ENCODE measurements around the gene AGAP3.
"Not testable (repeated sequence)": the region's sequence is repeated elsewhere in the genome, so short reads cannot be mapped to it uniquely, and the experiment has no call there.

AGAP3 gene

DNA sequence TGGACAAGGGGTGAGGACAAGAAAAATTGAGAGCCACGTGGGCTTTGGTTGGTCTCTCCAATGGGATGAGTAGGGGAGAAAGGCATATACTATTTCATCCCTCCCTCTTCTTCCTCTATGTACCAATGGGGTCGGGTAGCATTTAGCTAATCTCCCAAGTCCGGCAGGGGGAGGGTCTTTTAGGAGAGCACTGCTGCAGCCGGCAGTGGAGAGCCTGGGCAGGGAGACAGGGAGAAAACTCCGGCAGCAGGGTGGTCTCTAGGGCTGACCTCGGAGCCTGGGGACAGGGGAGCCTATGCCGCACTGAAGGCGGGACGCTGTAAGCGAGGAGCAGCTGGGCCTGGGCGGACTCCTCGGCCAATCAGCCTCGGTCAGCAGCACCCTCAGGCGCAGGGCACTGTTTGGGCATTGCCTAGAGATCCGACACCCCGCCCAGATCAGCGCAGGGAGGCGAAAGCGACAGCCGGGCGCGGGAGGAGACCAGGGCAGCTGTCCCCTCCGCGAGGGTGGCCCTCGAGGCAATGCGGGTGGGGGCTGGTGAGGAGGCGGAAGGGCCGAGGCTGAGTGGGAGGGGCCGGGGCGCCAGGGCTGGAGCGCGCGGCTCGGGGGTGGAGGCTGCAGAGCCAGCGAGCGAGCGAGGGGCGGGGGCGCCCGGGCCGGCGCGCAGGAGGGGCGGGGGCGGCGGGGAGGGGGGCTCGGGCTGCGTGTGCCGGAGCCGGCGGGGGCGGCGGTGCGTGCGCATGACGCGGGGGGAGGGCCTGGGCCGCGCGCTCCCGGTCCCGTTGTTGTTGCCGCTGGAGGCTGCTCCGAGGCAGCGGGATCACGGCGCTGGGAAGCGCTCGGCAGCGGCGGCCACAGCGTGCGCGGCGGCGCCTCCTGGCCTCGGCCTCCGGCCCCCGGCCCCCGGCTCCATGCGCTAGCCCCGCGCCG lies at the start of gene AGAP3:
Gene AGAP3, plus strand, starts transcription at position 785 of the 930 bp plus-strand sequence. CDS start 267 bp downstream, outside the sequence.
- DNase-seq (ENCODE audit: low read depth): peak; percentile 58

- peak; percentile 24 for DNase-seq (ENCODE audit: low read depth)
These were observed 47.1 kb upstream of the AGAP3 start for GRCh38 chr7:151038951-151039849.

- DNase-seq (ENCODE audit: low read depth): no peak
These were observed 46.3 kb upstream of the AGAP3 start for GRCh38 chr7:151039850-151040548.

GRCh38 chr7:151040616-151041375 lies 45.5 kb upstream of the AGAP3 start:
- no peak for DNase-seq (ENCODE audit: low read depth)

- DNase-seq (ENCODE audit: low read depth): not testable (repeated sequence)
These were observed 42.8 kb upstream of the AGAP3 start for GRCh38 chr7:151043449-151043848.

DNA sequence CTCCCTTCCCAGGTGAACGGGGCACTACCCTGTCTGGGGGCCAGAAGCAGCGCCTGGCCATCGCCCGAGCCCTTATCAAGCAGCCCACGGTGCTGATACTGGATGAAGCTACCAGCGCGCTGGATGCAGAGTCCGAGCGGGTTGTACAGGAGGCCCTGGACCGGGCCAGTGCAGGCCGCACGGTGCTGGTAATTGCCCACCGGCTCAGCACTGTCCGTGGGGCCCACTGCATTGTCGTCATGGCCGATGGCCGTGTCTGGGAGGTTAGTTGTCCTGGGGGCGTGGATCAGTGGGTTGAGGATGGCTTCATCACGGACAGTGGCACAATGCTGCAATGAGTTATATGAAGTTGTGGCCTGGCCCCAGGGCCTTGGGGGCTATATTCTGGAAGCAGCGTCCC lies 42.3 kb upstream of the AGAP3 start:
- no peak for DNase-seq (ENCODE audit: low read depth)

GRCh38 chr7:151045262-151045661 lies 41.0 kb upstream of the AGAP3 start:
- no peak for DNase-seq (ENCODE audit: low read depth)

DNA sequence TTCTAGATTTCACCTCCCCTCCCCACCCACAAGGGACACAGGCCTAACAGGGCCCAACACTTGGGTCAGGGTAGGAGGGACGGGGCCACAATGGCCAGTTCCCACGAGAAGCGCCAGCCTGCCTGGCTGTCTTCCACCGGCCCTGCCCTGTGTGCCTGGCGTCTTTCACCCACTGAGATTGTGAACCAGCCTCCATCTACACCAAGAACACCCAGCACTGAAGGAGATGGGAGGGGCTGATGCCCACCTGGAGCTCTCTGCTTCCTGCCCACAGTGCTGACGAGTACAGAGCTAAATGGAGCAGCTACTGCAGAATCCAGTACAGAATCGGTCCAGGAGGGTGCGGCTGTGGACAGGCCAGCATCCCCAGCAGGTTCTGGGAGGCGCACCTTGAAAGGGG lies 40.3 kb upstream of the AGAP3 start:
- DNase-seq (ENCODE audit: low read depth): no peak

- no peak for DNase-seq (ENCODE audit: low read depth)
These were observed 39.4 kb upstream of the AGAP3 start for GRCh38 chr7:151046603-151047573.

- no peak for DNase-seq (ENCODE audit: low read depth)
These were observed 38.1 kb upstream of the AGAP3 start, which contains the start of gene ASIC3 for GRCh38 chr7:151047976-151048815. TSS of gene ASIC3 (plus strand) at chr7:151048531. CDS start at chr7:151048886, 355 bp downstream.

DNA sequence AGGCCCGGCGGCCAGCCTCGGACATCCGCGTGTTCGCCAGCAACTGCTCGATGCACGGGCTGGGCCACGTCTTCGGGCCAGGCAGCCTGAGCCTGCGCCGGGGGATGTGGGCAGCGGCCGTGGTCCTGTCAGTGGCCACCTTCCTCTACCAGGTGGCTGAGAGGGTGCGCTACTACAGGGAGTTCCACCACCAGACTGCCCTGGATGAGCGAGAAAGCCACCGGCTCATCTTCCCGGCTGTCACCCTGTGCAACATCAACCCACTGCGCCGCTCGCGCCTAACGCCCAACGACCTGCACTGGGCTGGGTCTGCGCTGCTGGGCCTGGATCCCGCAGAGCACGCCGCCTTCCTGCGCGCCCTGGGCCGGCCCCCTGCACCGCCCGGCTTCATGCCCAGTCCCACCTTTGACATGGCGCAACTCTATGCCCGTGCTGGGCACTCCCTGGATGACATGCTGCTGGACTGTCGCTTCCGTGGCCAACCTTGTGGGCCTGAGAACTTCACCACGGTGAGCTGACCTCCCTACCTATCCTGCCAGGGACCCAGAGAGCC lies 37.3 kb upstream of the AGAP3 start:
- DNase-seq (ENCODE audit: low read depth): no peak

DNA sequence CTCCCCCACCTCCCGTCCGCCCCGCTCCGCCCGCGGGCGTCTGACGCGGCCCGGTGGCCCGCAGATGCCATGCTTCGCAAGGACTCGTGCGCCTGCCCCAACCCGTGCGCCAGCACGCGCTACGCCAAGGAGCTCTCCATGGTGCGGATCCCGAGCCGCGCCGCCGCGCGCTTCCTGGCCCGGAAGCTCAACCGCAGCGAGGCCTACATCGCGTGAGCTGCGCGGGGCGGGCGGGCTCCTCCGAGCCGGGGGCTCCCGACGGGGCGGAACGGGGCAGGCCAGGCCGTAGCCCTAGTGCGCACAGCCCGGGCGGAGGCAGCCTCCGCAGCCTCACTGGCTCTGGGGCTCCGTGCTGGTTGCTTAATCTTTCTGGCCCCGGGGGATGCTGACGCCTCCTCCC lies 35.2 kb upstream of the AGAP3 start:
- DNase-seq (ENCODE audit: low read depth): peak; percentile 16

DNA sequence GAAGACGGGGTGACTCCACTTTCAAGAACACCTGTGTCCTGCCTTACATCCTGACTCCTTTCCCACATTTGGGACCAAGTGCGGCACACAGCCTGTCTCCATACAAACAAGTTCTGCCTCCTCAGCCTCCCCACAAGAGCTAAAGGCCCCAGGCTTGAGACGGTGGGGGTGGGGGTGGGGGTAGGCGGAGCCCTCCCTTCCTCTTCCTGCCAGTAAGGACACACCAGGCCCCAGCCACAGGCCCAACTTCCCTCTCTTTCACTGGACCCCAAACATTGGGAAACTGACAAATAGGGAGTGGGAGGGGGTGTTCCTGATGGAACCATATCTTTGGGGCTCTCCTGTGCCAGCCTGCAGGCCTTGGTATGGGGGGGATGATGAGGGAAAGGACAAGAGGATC lies 33.2 kb upstream of the AGAP3 start:
- DNase-seq (ENCODE audit: low read depth): no peak

GRCh38 chr7:151053751-151054150 lies 32.5 kb upstream of the AGAP3 start:
- DNase-seq (ENCODE audit: low read depth): no peak

- no peak for DNase-seq (ENCODE audit: low read depth)
These were observed 30.0 kb upstream of the AGAP3 start for GRCh38 chr7:151056283-151056665.

DNA sequence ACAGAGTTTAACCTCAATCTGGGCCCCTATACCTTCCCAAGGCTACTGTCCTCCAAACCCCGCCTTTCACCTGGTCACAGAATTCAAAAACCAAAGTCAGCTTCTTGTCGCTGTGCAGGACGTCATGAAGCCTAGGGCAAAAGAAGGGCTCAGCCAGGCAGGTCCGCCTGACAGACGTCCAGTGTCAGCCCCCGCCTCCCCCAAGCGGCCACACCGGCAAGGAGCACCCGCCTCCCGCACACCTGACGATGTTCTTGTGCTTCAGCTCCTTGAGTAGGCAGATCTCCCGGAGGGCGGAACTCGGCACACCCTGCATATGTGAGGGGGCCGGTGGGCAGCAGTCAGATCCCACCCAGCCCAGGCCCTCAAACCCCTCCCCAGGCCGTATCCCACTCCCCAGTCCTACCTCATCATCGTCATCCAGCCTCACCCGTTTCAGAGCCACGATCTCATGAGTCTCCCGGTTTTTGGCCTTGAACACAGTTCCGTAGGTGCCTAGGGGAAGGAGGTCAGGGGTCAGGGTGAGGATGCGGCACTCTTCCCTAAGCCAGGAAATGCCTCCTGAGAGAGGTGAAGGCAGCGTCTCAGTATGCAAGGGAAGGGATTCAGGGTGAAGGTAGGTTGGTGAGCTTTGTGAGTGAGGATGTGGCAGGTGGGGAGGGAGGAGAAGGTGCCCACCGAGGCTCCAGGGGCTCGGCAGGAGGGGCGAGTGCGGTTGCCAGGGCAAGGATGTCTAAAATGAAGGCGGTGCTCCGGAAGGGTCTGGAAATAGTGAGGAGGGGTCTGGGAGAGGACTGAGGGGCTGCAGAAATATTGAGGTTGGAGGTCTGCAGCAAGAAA lies 29.4 kb upstream of the AGAP3 start:
- no peak for DNase-seq (ENCODE audit: low read depth)

DNA sequence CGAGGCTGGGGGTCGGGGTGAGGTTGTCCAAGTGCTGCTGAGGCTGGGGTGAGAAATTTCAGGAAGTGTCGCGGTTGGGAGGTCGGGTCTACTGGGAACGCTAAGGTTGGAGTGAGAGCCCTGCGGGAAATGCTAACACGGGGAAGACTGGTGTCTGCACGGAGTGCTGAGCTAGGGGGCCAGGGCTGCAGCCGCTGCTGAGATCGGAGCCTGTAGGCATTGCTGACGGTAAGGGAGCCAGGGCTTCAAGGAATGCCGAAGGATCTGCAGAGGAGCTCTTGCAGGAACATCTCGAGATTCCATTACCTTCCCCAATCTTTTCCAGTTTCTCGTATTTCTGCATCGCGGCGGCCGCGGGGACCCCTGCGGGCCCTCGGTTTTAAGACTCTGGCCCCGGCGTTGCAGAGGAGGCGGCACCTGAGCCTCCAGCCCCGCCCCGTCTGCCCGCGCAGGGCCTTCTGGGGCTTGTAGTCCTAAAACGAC lies 28.7 kb upstream of the AGAP3 start, which contains the start of gene CDK5:
Gene CDK5, minus strand, starts transcription at position 392 of the 483 bp plus-strand sequence. Its CDS starts 49 bp downstream, at position 343.
- DNase-seq (ENCODE audit: low read depth): no peak
